Lower leg skin (tissue), 3 donors: Measurements from ENCODE around the gene F10.

Experiments
- CTCF ChIP-seq, 3 donors: fragments of 450-650 bp; IDR thresholded peaks; one replicate each; pipeline ENCODE4 v1.5.1; 2016; ENCODE audit warnings: antibody characterized with exemption in 3 of 3, mild to moderate bottlenecking in 3 of 3, moderate library complexity in 2 of 3
- POLR2A ChIP-seq, 2 donors: fragments of 450-650 bp; IDR thresholded peaks; one replicate each; pipeline ENCODE4 v1.6.1; 2016 to 2017; ENCODE audit warnings: antibody characterized with exemption in 2 of 2, mild to moderate bottlenecking in 1 of 2, moderate library complexity in 1 of 2

- TF ChIP-seq CTCF (IDR thresholded peaks at IDR 0.05) (no peak), POLR2A (IDR thresholded peaks at IDR 0.05) (no peak)
These were observed 31.8 kb upstream of the F10 start for GRCh38 chr13:113090806-113091205.
